Fibroblast of lung (primary cell): ENCODE results near the gene ESRRA. TPM values are rescaled to one million over a fixed set of nuclear protein-coding genes. Genes with fewer than 3 reads are reported as not detected.

Experiments
- DNase-seq, 2 donors: peaks; one replicate each; pipeline versions ENCODE4 v3.0.0 to v3.0.0-alpha.2; 2010; ENCODE audit warnings: low read depth in 2 of 2
- H2AFZ ChIP-seq: 2 replicates; pipeline ENCODE4 v1.5.1; 2012; ENCODE audit warnings: low read length, control low read depth, inconsistent platforms
- H3K27ac ChIP-seq: 2 replicates; pipeline ENCODE4 v1.5.1; 2011; ENCODE audit warnings: low read length, control low read depth; ENCODE audit not compliant: insufficient read depth
- H3K27me3 ChIP-seq: 2 replicates; pipeline ENCODE4 v1.5.1; 2011; ENCODE audit warnings: mild to moderate bottlenecking, low read length; ENCODE audit not compliant: control insufficient read depth, insufficient read depth
- H3K36me3 ChIP-seq: 2 replicates; pipeline ENCODE4 v1.5.1; 2011; ENCODE audit warnings: low read length; ENCODE audit not compliant: control insufficient read depth, insufficient read depth
- H3K4me1 ChIP-seq: 2 replicates; pipeline ENCODE4 v1.5.1; 2011; ENCODE audit warnings: low read length; ENCODE audit not compliant: control insufficient read depth, insufficient read depth; ENCODE audit errors: extremely low read depth
- H3K4me2 ChIP-seq: 2 replicates; pipeline ENCODE4 v1.5.1; 2011; ENCODE audit warnings: low read length, control low read depth; ENCODE audit not compliant: insufficient read depth; ENCODE audit errors: extremely low read depth
- H3K4me3 ChIP-seq, 4 experiments: fragments of 200-600 bp in 1 of 4; sonication (generic) in 1 of 4; replicated peaks in 1 of 4; 2 replicates each; pipeline ENCODE4 v1.5.1; 2011 to 2016; ENCODE audit warnings: low read length in 4 of 4, low read depth in 3 of 4, mild to moderate bottlenecking in 3 of 4, control low read depth in 2 of 4, inconsistent platforms in 1 of 4, mixed read lengths in 1 of 4; ENCODE audit not compliant: insufficient read depth in 1 of 4; ENCODE audit errors: control extremely low read depth in 1 of 4
- H3K79me2 ChIP-seq: 2 replicates; pipeline ENCODE4 v1.5.1; 2012; ENCODE audit warnings: mild to moderate bottlenecking, low read length, inconsistent platforms; ENCODE audit not compliant: control insufficient read depth, insufficient read depth
- H3K9ac ChIP-seq: 2 replicates; pipeline ENCODE4 v1.5.1; 2011; ENCODE audit warnings: mild to moderate bottlenecking, low read length, control low read depth; ENCODE audit not compliant: insufficient read depth
- H3K9me3 ChIP-seq: 2 replicates; pipeline ENCODE4 v1.5.1; 2012; ENCODE audit warnings: low read depth, low read length; ENCODE audit not compliant: control insufficient read depth, insufficient read depth
- H4K20me1 ChIP-seq: 2 replicates; pipeline ENCODE4 v1.5.1; 2011; ENCODE audit warnings: low read length; ENCODE audit not compliant: control insufficient read depth, insufficient read depth; ENCODE audit errors: extremely low read depth
- CTCF ChIP-seq, 2 donors: IDR thresholded peaks in 1 of 2; conservative IDR thresholded peaks in 1 of 2; 1 replicate in 1 of 2; 2 replicates in 1 of 2; pipeline ENCODE4 v1.5.1; 2011 to 2012; ENCODE audit warnings: low read length in 2 of 2, control low read depth in 1 of 2, inconsistent platforms in 1 of 2, low read depth in 1 of 2, mild to moderate bottlenecking in 1 of 2
- EZH2 ChIP-seq: IDR thresholded peaks from 2 replicates; pipeline ENCODE4 v1.5.1; 2012; ENCODE audit warnings: low read length, control low read depth, mild to moderate bottlenecking; ENCODE audit errors: missing control alignments
- polyA plus RNA-seq, 2 donors: library from polyadenylated mRNA; depleted of rRNA in 1 of 2; stranded (reverse) in 1 of 2; unstranded in 1 of 2; fragments of >200 nt; gene quantifications; 2 replicates each; pipeline ENCODE4 v1.2.1, GENCODE V29; 2011 to 2012; ENCODE audit warnings: missing spikeins in 1 of 2
- total RNA-seq: library from RNA; depleted of rRNA; stranded (reverse); fragments of >200 nt; gene quantifications from 2 replicates; pipeline ENCODE4 v1.2.1, GENCODE V29; 2014

ESRRA gene
- total and polyA plus RNA-seq, 2 donors (not counting 1 experiment from before 2014, with no cell fraction given) = 6.7 to 32.5 TPM

GRCh38 chr11:64351136-64351631, 45.9 kb downstream of the ESRRA start:
- Histone ChIP-seq H3K9ac (no peak overlapping the region), H4K20me1 (no peaks in the 10 kb centered on the region), H3K4me2 (no peak overlapping the region), H3K27me3 (no peaks in the 10 kb centered on the region), H3K4me1 (peaks cover 4% of the 10 kb centered on the region), H3K9me3 (no peaks in the 10 kb centered on the region), H3K36me3 (no peaks in the 10 kb centered on the region), H3K79me2 (no peaks in the 10 kb centered on the region), H3K4me3 (no peak overlapping the region), H3K27ac (no peak overlapping the region), H2AFZ (no peak overlapping the region)
- no peak for DNase-seq
- TF ChIP-seq EZH2 (no peak), CTCF (conservative IDR thresholded peaks at IDR 0.05 in 1 of 2, IDR thresholded peaks at IDR 0.05 in 1 of 2; ENCODE audit: low read depth in 1 of 2, low read length in 2 of 2) (no peak)

- Histone ChIP-seq H3K27me3 (no peaks in the 10 kb centered on the region), H2AFZ (no peak overlapping the region), H3K36me3 (no peaks in the 10 kb centered on the region), H3K79me2 (no peaks in the 10 kb centered on the region), H3K27ac (no peak overlapping the region), H3K9ac (no peak overlapping the region), H3K4me1 (peaks cover 4% of the 10 kb centered on the region), H3K9me3 (no peaks in the 10 kb centered on the region), H3K4me2 (no peak overlapping the region), H4K20me1 (no peaks in the 10 kb centered on the region), H3K4me3 (no peak overlapping the region)
- no peak for TF ChIP-seq EZH2
- TF ChIP-seq CTCF (conservative IDR thresholded peaks at IDR 0.05 in 1 of 2, IDR thresholded peaks at IDR 0.05 in 1 of 2; ENCODE audit: low read depth in 1 of 2, low read length in 2 of 2) = no peak
- DNase-seq = no peak
These were observed 47.0 kb downstream of the ESRRA start for GRCh38 chr11:64352099-64352994.

- Histone ChIP-seq H3K36me3 (no peaks in the 10 kb centered on the region), H3K27ac (no peak overlapping the region), H3K4me1 (peaks cover 10% of the 10 kb centered on the region), H3K9ac (no peak overlapping the region), H3K9me3 (no peaks in the 10 kb centered on the region), H4K20me1 (no peaks in the 10 kb centered on the region), H3K79me2 (no peaks in the 10 kb centered on the region), H3K27me3 (no peaks in the 10 kb centered on the region), H3K4me3 (no peak overlapping the region), H3K4me2 (no peak overlapping the region), H2AFZ (no peak overlapping the region)
- no peak for DNase-seq
- no peak for TF ChIP-seq EZH2
- no peak for TF ChIP-seq CTCF (conservative IDR thresholded peaks at IDR 0.05 in 1 of 2, IDR thresholded peaks at IDR 0.05 in 1 of 2; ENCODE audit: low read depth in 1 of 2, low read length in 2 of 2)
These were observed 47.8 kb downstream of the ESRRA start for GRCh38 chr11:64352995-64353714.
